Measurements from ENCODE around the gene OTOGL. TPM values are rescaled to one million over a fixed set of nuclear protein-coding genes. Genes with fewer than 3 reads are reported as not detected.
"Not testable (repeated sequence)": the region's sequence is repeated elsewhere in the genome, so short reads cannot be mapped to it uniquely, and the experiment has no call there.

OTOGL gene
- total and polyA plus RNA-seq, 7 donors: 0.03 to 0.30 (median 0.07) TPM; not detected in 2

DNA sequence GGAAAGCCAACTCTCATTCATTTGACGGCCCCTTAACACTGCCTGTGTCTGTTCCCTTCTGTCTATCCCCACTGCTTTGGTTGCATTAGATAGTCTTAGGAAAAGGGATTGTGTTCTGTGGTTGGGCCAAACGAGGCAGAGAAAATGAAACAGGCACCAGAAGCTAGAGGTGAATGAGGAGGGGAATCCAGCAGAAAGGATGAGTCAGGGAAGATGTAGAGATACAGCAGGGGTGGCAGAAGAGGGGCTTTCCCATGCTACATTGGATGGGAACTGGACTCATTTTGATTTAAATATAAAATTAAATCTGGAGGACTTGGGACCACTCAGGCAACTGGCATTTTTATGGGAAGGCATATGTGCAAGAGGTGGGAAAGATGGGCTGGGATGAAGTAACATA, 43.3 kb downstream of the OTOGL start:
- H3K4me3 ChIP-seq: no peak overlapping the region
- ATAC-seq: no peak
- WGBS, 3 donors: 56 to 69% (median 68%) methylated on average over 2 of the region's 2 CpGs

DNA sequence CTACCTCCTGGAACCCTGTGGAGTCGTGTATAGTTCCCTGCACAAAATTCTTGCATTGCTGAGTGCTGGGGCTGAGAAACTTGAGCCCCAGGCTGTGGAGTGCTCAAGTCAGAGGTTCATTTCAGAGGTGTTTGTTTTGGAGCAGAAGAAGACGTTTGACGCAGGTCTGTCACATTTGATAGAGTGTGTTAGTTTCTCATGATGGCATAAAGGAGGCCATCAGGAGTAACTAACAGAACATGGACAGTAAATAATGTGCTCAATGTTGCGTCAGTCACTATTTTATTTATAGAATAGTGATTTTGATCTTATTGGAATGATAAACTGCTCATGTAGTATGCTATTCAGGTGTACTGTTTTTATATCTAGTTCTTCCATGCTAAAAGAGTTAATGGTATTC, 44.2 kb downstream of the OTOGL start:
- WGBS, 3 donors: 65 to 68% (median 66%) methylated on average over 4 of the region's 4 CpGs
- Histone ChIP-seq H3K4me3 (no peak overlapping the region), H3K4me1 (no peaks in the 10 kb centered on the region), H3K36me3 (ENCODE audit: insufficient read depth in 1 of 2, low read depth in 1 of 2) (no peaks in the 10 kb centered on the region), H3K27me3 (ENCODE audit: insufficient read depth in 3 of 3, low read length in 2 of 3) (no peaks in the 10 kb centered on the region), H3K9me3 (no peaks in the 10 kb centered on the region), H3K27ac (no peak overlapping the region)
- DNase-seq: no peak
- no peak for ATAC-seq
- intact Hi-C loops (cut with DNase I): no loop called here
- no peak for TF ChIP-seq CTCF (IDR thresholded peaks at IDR 0.05)

More for the DNA sequence above, 43.3 kb downstream of the OTOGL start:
- TF ChIP-seq CTCF (IDR thresholded peaks at IDR 0.05): no peak
- Histone ChIP-seq H3K27me3 (ENCODE audit: insufficient read depth in 3 of 3, low read length in 2 of 3) (no peaks in the 10 kb centered on the region), H3K36me3 (ENCODE audit: insufficient read depth in 1 of 2, low read depth in 1 of 2) (no peaks in the 10 kb centered on the region), H3K4me1 (no peaks in the 10 kb centered on the region), H3K9me3 (no peaks in the 10 kb centered on the region), H3K27ac (no peak overlapping the region)
- intact Hi-C loops (cut with DNase I): no loop called here
- no peak for DNase-seq

DNA sequence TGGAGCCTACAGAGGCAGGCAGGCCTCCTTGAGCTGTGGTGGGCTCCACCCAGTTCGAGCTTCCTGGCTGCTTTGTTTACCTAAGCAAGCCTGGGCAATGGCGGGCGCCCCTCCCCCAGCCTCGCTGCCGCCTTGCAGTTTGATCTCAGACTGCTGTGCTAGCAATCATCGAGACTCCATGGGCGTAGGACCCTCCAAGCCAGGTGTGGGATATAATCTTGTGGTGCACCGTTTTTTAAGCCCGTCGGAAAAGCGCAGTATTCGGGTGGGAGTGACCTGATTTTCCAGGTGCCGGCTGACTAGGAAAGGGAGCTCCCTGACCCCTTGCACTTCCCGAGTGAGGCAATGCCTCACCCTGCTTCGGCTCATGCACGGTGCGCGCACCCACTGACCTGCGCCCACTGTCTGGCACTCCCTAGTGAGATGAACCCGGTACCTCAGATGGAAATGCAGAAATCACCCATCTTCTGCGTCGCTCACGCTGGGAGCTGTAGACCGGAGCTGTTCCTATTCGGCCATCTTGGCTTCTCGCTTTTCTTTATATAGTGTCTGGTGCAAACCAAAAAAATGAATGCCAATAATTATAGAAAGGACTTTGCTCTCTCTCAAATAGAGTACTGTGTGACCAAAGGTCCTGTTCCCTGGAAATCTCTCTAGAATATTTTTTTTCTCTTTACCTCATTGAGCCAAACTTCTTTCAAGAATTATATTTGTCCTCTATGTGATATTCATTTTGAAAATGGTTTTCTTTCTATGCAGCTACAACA, 50.4 kb downstream of the OTOGL start:
- H3K9me3 ChIP-seq; ATAC-seq; H3K27me3 ChIP-seq (ENCODE audit: insufficient read depth in 3 of 3, low read length in 2 of 3); DNase-seq; H3K27ac ChIP-seq; intact Hi-C loops (cut with DNase I); H3K4me3 ChIP-seq; H3K36me3 ChIP-seq (ENCODE audit: insufficient read depth in 1 of 2, low read depth in 1 of 2); H3K4me1 ChIP-seq: not testable (repeated sequence)
- WGBS, 3 donors: 92 to 96% (median 92%) methylated on average over 14 to 18 of the region's 26 CpGs

GRCh38 chr12:80151131-80151530, 51.8 kb downstream of the OTOGL start:
- ATAC-seq (no peak), DNase-seq (no peak)
- Histone ChIP-seq H3K4me1 (no peaks in the 10 kb centered on the region), H3K4me3 (no peak overlapping the region), H3K27me3 (ENCODE audit: insufficient read depth in 3 of 3, low read length in 2 of 3) (no peaks in the 10 kb centered on the region), H3K36me3 (ENCODE audit: insufficient read depth in 1 of 2, low read depth in 1 of 2) (no peaks in the 10 kb centered on the region), H3K9me3 (no peaks in the 10 kb centered on the region), H3K27ac (no peak overlapping the region)
- intact Hi-C loops (cut with DNase I): no loop called here
- WGBS, 3 donors: 88 to 95% (median 92%) methylated on average over 2 of the region's 2 CpGs
- no peak for TF ChIP-seq CTCF (IDR thresholded peaks at IDR 0.05)

GRCh38 chr12:80154261-80154660, 54.9 kb downstream of the OTOGL start:
- Histone ChIP-seq H3K27ac (no peak overlapping the region), H3K4me3 (no peak overlapping the region), H3K27me3 (ENCODE audit: insufficient read depth in 3 of 3, low read length in 2 of 3) (no peaks in the 10 kb centered on the region), H3K36me3 (ENCODE audit: insufficient read depth in 1 of 2, low read depth in 1 of 2) (no peaks in the 10 kb centered on the region), H3K4me1 (no peaks in the 10 kb centered on the region), H3K9me3 (no peaks in the 10 kb centered on the region)
- no peak for TF ChIP-seq CTCF (IDR thresholded peaks at IDR 0.05)
- 15 to 29% (median 24%) methylated on average over 1 of the region's 1 CpG for WGBS, 3 donors
- ATAC-seq: no peak
- intact Hi-C loops (cut with DNase I): no loop called here
- DNase-seq: no peak

Measured in psoas muscle (tissue), 8 donors.